Gastrocnemius medialis (tissue), 4 donors: ENCODE data around the gene SP2. TPM values are rescaled to one million over a fixed set of nuclear protein-coding genes. Genes with fewer than 3 reads are reported as not detected.

Experiments used
- ATAC-seq, 2 donors: fragments of 150-250 bp; one replicate each; pipeline ENCODE4 v1.9.1; 2016
- DNase-seq, 2 donors: peaks; one replicate each; pipeline ENCODE4 v3.0.0-alpha.2; 2019
- H3K27ac ChIP-seq, 4 donors: fragments of 200-600 bp; sonication (generic); 1 replicate in 1 of 4; 2 replicates in 3 of 4; pipeline ENCODE4 v1.5.1; 2016 to 2018; ENCODE audit warnings: mild to moderate bottlenecking in 2 of 4, moderate library complexity in 1 of 4
- H3K27me3 ChIP-seq, 3 donors: fragments of 200-600 bp; sonication (generic) in 2 of 3; 1 replicate in 1 of 3; 2 replicates in 2 of 3; pipeline versions ENCODE4 v1.5.1 to v1.6.0; 2016 to 2019; ENCODE audit warnings: mild to moderate bottlenecking in 1 of 3, moderate library complexity in 1 of 3
- H3K36me3 ChIP-seq, 2 donors: fragments of 200-600 bp; sonication (generic) in 1 of 2; one replicate each; pipeline ENCODE4 v1.5.1; 2017 to 2018
- H3K4me1 ChIP-seq, 2 donors: fragments of 200-600 bp; sonication (generic) in 1 of 2; one replicate each; pipeline ENCODE4 v1.5.1; 2016 to 2017; ENCODE audit warnings: mild to moderate bottlenecking in 2 of 2
- H3K4me3 ChIP-seq, 4 donors: fragments of 200-600 bp; sonication (generic) in 3 of 4; 1 replicate in 1 of 4; 2 replicates in 3 of 4; pipeline ENCODE4 v1.5.1; 2016 to 2019; ENCODE audit warnings: mild to moderate bottlenecking in 2 of 4
- H3K9me3 ChIP-seq, 3 donors: fragments of 200-600 bp; sonication (generic) in 2 of 3; 1 replicate in 1 of 3; 2 replicates in 2 of 3; pipeline ENCODE4 v1.5.1; 2016 to 2019
- POLR2A ChIP-seq, 2 donors: fragments of 450-650 bp; IDR thresholded peaks; one replicate each; pipeline ENCODE4 v1.6.1; 2017; ENCODE audit warnings: antibody characterized with exemption in 2 of 2, mild to moderate bottlenecking in 2 of 2, moderate library complexity in 2 of 2
- in situ Hi-C, 4 donors: fragments of 200-750 bp; cut with MboI; loops; one replicate each; pipeline versions ENCODE4 v1.15.0 to v1.8.0; 2017; ENCODE audit warnings: low sequenced_read_pairs in 4 of 4
- intact Hi-C: fragments of 100-400 bp; cut with DNase I; formaldehyde crosslinking; loops from one replicate; pipeline ENCODE4 v1.15.1; 2023; ENCODE audit warnings: low total_unique reads
- total RNA-seq, 4 donors: library from RNA; depleted of rRNA; stranded (reverse); fragments of >200 nt; gene quantifications; one replicate each; pipeline versions ENCODE4 v1.1.0 to v1.2.3, GENCODE V29; 2016
- TF ChIP-seq, protein P1 (sequence below), 5 experiments: fragments of 450-650 bp in 3 of 5; fragments of 200-600 bp in 2 of 5; sonication (generic) in 2 of 5; IDR thresholded peaks in 4 of 5; conservative IDR thresholded peaks in 1 of 5; 1 replicate in 4 of 5; 2 replicates in 1 of 5; pipeline ENCODE4 v1.5.1; 2016 to 2019; ENCODE audit warnings: antibody characterized with exemption in 5 of 5, mild to moderate bottlenecking in 3 of 5, moderate library complexity in 3 of 5

The SP2 gene
- total RNA-seq, 4 donors from 2014 or later, result 5.5 to 28.6 (median 7.0) TPM

DNA sequence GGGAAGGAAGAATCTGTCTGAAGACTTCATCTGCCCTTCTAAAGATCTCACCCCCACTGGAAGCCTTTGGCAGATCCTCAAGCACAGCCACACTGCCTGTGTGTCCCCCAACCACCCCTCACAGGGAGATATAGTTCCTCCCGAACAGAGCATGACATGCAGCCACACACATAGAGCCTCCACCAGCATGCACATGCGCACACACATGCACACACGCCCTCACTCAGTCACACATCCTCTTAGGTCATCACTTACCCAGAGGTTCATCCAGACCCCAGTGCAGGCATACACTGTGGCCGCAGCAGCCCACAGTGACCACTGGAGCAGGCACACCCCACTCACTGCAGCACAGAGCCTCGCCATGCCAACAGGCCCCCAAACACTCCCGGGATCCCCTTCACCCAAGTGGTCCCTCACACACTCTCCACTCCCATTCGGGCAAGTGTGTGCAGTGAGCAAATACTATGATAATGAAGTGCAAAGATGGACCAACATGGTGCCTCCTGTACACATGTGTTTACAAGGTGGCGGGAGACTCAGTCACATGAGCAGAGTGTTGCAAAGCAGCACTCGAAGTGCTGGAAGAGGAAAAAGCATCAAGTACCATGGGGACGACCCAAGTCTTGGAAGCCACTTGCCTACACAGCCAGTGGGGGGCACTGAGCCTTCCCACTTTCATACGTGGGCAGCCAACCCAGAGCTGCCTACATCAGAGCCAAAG is 28.1 kb upstream of the SP2 start:
- in situ Hi-C loops, result no loop called here
- Histone ChIP-seq H3K36me3 (no peaks in the 10 kb centered on the region), H3K27ac (no peak overlapping the region), H3K27me3 (peaks cover 44 to 71% (median 50%) of the 10 kb centered on the region in 3 donors), H3K9me3 (no peaks in the 10 kb centered on the region), H3K4me1 (no peaks in the 10 kb centered on the region), H3K4me3 (no peak overlapping the region)
- DNase-seq (no peak), ATAC-seq (no peak)
- no peak for TF ChIP-seq POLR2A (IDR thresholded peaks at IDR 0.05)
- intact Hi-C loops, result no loop called here

DNA sequence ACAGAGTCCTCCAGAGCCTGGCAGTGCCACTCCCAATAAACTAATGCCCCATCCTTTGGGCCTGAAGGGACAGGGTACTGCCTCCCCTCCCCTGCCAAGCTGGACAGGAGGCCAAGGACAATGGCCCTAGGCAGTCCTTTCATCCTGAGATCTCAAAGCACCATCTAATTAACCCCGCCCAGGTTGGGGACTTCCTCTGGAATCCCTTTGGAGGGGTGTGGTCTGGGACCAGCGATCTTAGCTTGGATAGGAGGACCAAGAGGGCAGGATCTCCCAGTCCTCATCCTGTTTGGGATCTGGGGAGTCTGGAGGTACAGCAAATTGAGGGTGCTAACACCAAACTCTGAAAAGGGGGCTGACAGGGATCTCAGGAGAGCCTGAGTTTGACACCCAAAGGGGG is 26.9 kb upstream of the SP2 start:
- H3K27me3 ChIP-seq, result peaks cover 52 to 82% (median 54%) of the 10 kb centered on the region in 3 donors
- H3K27ac ChIP-seq, result no peak overlapping the region
- DNase-seq (no peak), ATAC-seq (no peak)
- H3K9me3 ChIP-seq, result no peaks in the 10 kb centered on the region
- TF ChIP-seq POLR2A (IDR thresholded peaks at IDR 0.05), result no peak
- TF ChIP-seq, protein P1, sequence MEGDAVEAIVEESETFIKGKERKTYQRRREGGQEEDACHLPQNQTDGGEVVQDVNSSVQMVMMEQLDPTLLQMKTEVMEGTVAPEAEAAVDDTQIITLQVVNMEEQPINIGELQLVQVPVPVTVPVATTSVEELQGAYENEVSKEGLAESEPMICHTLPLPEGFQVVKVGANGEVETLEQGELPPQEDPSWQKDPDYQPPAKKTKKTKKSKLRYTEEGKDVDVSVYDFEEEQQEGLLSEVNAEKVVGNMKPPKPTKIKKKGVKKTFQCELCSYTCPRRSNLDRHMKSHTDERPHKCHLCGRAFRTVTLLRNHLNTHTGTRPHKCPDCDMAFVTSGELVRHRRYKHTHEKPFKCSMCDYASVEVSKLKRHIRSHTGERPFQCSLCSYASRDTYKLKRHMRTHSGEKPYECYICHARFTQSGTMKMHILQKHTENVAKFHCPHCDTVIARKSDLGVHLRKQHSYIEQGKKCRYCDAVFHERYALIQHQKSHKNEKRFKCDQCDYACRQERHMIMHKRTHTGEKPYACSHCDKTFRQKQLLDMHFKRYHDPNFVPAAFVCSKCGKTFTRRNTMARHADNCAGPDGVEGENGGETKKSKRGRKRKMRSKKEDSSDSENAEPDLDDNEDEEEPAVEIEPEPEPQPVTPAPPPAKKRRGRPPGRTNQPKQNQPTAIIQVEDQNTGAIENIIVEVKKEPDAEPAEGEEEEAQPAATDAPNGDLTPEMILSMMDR (IDR thresholded peaks at IDR 0.05 in 4 of 5, conservative IDR thresholded peaks at IDR 0.05 in 1 of 5), result no peak
- H3K4me3 ChIP-seq, result no peak overlapping the region
- in situ Hi-C loops, result no loop called here
- H3K4me1 ChIP-seq, result no peaks in the 10 kb centered on the region
- H3K36me3 ChIP-seq, result no peaks in the 10 kb centered on the region
- intact Hi-C loops, result no loop called here

DNA sequence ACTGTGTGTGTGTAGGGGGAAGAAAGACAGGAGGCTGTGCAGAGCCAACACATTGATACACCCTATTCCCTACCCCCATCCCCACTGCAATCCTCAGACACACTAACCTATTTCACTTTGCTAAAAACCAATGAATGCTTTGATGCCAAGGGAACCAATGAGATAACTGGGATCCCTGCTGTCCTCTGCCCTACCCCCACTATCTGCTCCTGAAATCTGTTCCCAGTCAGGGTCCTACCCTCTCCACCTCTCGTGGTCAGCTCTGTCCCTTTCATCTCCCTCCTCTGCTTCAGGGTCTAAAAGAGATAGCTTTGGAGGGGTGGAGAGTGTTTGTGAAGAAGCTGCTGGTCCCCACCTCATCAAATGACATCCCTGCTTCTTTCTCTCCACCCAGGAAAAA is 26.0 kb upstream of the SP2 start:
- Histone ChIP-seq H3K27ac (no peak overlapping the region), H3K4me3 (no peak overlapping the region), H3K9me3 (no peaks in the 10 kb centered on the region), H3K4me1 (no peaks in the 10 kb centered on the region), H3K27me3 (peaks cover 56 to 85% (median 58%) of the 10 kb centered on the region in 3 donors), H3K36me3 (no peaks in the 10 kb centered on the region)
- in situ Hi-C loops (no loop called here), intact Hi-C loops (no loop called here)
- TF ChIP-seq POLR2A (IDR thresholded peaks at IDR 0.05), result no peak
- TF ChIP-seq, protein P1 (IDR thresholded peaks at IDR 0.05 in 4 of 5, conservative IDR thresholded peaks at IDR 0.05 in 1 of 5), result no peak
- ATAC-seq (no peak), DNase-seq (no peak)

DNA sequence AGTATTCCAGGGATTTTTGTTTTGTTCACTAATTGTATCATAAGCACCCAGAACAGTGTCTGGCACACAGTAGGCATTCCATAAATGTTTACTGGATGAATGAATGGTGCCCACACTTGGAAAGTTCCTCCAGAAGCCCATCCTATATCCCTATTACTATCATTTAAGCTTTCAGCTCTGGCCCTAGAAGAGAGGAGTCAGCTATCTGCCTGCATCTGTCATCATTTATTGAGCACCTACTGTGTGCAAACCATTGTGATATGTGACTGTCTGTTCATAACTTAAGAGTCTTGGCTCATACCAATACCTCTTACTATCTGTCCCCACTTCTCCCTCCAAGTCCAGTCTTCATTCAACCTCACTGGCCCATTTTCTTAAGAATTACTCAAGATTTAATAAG is 25.0 kb upstream of the SP2 start:
- Histone ChIP-seq H3K27me3 (peaks cover 54 to 85% (median 65%) of the 10 kb centered on the region in 3 donors), H3K27ac (no peak overlapping the region), H3K4me3 (no peak overlapping the region), H3K36me3 (no peaks in the 10 kb centered on the region), H3K4me1 (no peaks in the 10 kb centered on the region), H3K9me3 (no peaks in the 10 kb centered on the region)
- DNase-seq (no peak), ATAC-seq (no peak)
- in situ Hi-C loops, result no loop called here
- intact Hi-C loops, result no loop called here
- TF ChIP-seq POLR2A (IDR thresholded peaks at IDR 0.05), result no peak
- TF ChIP-seq, protein P1 (IDR thresholded peaks at IDR 0.05 in 4 of 5, conservative IDR thresholded peaks at IDR 0.05 in 1 of 5), result no peak

- intact Hi-C loops, result no loop called here
- Histone ChIP-seq H3K9me3 (no peaks in the 10 kb centered on the region), H3K4me1 (no peaks in the 10 kb centered on the region), H3K36me3 (no peaks in the 10 kb centered on the region), H3K27me3 (peaks cover 44 to 80% (median 56%) of the 10 kb centered on the region in 3 donors), H3K27ac (no peak overlapping the region), H3K4me3 (no peak overlapping the region)
- in situ Hi-C loops, result no loop called here
- ATAC-seq (no peak), DNase-seq (no peak)
- TF ChIP-seq, protein P1 (IDR thresholded peaks at IDR 0.05 in 4 of 5, conservative IDR thresholded peaks at IDR 0.05 in 1 of 5), result no peak
- no peak for TF ChIP-seq POLR2A (IDR thresholded peaks at IDR 0.05)
Measured at GRCh38 chr17:47872019-47872650, 23.9 kb upstream of the SP2 start.
